Midbrain (tissue), 1 donor: Measurements from ENCODE around the gene LRRN2.
"Not testable (repeated sequence)": the region's sequence is repeated elsewhere in the genome, so short reads cannot be mapped to it uniquely, and the experiment has no call there.

Experiments used
- DNase-seq: peaks from one replicate; lab custom pipeline; 2025; lab: John Stamatoyannopoulos, UW

The LRRN2 gene

DNA sequence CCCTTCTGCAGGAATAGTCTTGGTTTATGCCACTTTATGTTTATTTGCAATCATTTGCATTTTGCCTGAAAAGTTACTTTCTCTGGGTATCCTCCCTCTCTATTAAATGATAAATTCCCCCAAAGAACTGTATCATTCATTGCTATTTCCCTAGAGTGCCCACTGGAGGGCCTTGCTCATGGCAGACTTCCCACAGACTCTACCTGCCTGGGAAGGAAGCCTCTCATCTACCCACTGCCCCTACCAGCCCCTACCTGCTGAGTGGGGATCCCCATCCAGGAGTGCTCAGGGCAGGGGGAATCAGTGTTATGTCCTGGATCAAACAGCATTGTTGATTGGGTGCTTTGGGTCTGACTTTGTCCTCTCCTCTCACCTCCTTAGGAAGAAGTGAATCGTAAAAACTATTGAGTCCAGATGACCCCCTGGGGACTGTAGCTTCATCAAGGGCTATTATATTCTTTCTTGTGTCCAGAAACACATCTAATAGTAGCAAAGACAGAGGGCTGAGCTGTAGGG is 6.8 kb upstream of the LRRN2 start:
- DNase-seq, result no peak

GRCh38 chr1:204691328-204691730 is 5.8 kb upstream of the LRRN2 start:
- DNase-seq, result not testable (repeated sequence)

DNA sequence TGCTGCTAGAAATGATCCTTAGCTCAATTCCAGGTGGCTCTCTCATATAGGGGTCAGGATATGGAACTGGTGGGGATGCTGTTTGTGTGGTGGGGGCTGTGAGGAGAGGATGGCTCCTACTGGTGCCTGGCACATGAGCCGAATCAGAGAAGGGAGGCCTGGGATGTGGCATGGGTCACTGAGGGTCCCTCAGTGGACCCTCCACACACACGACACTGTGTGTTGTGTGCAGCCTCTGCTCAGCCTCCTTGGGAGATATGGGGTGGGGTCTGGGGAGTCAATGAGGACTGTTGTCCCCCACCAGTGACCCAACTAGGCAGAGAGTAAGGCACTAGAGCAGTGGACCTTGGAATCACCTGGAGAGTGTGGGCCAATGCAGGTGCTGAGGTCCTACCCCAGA is 3.2 kb upstream of the LRRN2 start:
- DNase-seq, result no peak

DNA sequence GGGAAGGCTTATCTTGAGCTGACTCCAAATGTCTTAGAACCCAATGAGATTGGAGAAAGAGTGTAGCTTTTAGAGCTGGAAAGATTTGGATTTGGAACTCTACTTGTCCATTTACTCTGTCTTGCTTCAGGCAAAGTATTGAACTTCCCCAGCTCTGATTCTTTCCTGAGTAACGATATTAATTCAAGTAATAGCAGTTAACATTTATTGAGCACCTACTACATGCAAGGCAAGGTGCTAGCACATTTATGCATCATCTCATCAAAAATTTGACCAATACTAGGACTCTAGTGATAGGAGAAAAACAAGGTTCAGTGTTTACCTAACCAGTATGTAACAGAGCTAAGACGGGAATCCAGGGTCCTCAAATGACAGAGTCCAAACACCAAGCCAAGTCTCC is 2.5 kb upstream of the LRRN2 start:
- DNase-seq, result no peak

GRCh38 chr1:204684571-204685235 is 835 bp downstream of the LRRN2 start:
- DNase-seq, result no peak

GRCh38 chr1:204684206-204684570 is 1.4 kb downstream of the LRRN2 start:
- no peak for DNase-seq

DNA sequence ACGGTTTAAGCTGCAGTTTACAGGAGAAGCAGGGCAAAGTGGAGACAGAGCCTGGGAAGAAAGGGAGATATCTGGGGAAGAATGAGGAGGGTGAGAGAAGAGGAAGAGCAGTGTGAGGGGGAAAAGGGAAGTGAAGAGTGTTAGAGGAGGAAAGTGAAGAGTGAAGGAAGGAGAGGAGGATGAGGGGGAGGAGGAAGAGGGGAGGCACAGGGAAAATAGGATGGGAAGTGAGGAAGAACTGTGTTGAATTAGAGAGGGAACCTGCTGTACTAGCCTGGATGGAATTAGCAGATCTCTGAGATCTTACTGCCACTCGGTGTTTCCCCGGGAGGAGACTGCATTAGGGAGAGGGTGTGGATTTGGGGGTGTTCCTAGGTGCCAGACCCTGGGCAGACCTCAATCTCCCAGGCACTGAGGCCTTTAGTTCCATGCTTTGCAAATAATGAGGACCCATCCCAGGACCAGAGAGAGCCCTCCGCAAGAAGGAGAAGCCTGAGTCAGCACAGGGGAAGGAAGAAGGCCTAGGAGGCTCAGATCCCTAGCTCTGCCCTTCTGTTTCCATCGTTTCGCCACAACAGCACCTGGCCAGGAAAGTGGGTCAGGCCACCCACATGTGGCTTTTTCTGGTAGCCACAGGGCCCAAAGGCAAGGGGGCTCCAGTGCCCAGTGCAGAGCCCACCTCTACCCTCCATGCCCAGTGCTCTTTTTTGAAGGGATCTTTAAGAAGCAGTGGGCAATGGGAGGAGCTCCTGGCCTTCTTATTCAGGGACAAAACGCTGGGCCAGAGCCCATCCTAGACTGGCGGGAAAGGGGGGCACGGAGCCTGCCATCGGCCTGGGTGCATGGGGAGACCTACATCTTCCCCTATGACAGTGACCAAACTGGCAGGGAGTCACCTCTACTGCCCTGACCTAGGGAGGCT is 2.0 kb downstream of the LRRN2 start:
- DNase-seq, result no peak

GRCh38 chr1:204680461-204680860 is 5.1 kb downstream of the LRRN2 start:
- DNase-seq, result no peak

GRCh38 chr1:204680051-204680450 is 5.5 kb downstream of the LRRN2 start:
- DNase-seq, result no peak

DNA sequence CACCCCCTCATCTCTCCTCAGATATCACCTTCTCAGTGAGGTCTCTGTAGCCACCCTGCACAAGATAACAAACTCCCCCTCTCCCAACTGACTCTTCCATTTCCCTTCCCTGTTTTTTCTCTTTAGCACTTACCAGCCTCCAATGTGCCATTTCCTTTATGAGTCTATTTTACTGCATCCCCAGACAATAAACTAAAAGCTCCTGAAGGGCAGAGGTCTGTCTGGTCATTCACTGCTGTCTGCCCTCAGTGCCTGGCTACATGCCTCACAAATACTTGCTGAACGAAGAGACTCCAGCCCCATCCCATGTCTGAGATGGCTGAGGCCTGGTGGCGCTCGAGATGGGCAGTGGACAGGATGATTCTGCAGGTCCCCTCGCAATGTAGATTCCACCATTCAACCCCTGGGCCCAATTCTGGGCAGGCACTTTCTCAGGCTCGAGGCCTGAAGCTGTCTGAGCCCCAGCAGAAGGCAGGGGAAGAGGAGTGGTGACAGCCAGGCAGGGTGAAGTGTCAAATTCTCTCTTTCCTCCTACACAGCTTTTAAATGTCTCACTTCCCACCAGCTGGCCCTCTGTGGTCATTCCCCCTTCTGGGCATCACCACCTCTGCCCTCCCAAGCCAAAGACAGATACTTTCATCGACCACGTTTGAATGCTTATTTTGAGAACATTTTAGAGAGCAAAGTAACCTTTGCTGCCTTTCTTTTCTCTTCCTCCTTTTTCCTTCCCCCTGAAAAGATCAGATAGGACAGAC is 6.6 kb downstream of the LRRN2 start:
- no peak for DNase-seq

- DNase-seq, result no peak
Measured at GRCh38 chr1:204677864-204678263, 7.7 kb downstream of the LRRN2 start.

DNA sequence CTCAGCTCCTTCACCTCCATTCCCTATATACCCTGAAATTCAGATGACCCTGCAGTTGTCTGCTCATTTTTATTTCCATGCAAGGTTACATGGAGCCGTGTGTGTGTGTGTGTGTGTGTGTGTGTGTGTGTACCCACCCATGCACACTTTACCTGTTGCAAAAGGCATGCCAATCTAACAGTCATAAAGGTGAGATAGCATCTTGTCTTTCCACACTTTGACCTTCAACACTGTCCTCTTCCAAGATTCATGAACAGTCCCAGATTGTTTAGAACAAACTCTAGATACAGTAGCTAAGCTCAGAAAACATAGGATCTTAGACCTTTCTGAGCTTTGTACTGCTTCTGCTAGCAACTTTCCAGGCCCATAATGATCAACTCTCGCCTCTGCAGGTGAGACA is 9.5 kb downstream of the LRRN2 start:
- DNase-seq, result no peak

DNA sequence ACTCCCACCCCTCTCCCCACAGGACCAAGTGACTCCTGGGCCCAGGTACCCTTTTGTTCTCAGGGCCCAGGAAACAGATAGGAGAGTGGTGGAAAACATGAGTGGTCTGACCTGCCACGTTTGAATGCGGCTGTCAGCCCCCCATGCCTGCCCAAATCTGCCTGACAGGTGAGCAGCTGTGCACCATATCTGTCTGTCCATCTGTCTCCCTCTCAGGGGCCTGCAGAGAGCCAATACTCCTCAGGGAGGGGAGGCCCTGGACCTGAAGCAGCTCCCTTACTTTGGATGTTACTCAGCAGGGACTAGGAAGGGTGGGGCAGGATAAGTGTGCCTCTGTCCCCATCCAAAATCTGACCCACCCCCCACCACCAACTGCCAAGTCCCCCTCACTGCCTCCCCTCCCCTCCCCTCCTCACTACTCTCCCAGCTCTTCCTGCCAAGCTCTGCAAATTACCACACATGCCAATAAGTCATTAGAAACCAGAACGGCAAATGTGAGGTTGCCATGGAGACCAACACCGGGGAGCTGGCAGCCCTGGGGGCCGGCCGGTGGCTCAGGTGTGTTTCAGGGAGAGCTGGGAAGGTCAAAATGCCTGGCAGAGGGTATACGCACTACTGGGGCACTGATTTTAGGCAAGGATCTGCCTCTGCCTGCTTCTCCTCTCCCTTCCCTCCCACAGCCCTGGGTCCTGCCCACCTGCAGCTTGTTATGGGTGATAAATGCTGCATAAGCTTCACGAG is 11.5 kb downstream of the LRRN2 start:
- no peak for DNase-seq

DNA sequence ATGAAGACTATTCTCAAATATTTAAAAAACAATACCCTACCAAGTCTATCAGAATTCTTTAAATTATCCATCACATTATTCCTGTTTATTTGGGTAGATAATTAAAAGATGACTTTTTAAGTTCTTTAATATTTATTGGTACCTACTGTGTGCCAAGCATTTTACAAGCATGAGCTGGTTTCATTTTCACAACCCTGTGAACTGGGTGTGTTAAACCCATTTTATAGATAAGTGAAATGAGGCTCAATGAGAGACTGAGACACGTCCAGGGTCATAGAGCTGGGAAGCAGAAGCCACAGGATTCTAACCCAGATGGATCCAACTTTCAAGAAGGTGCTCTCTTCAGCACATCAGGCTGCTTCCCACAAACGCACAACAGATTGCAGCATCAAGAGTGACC is 12.3 kb downstream of the LRRN2 start:
- DNase-seq, result no peak

GRCh38 chr1:204672482-204673121 is 12.9 kb downstream of the LRRN2 start:
- DNase-seq, result no peak

- no peak for DNase-seq
Measured at GRCh38 chr1:204672069-204672468, 13.5 kb downstream of the LRRN2 start.

- no peak for DNase-seq
Measured at GRCh38 chr1:204670152-204670927, 15.2 kb downstream of the LRRN2 start.

- no peak for DNase-seq
Measured at GRCh38 chr1:204669579-204669978, 16.0 kb downstream of the LRRN2 start.

- DNase-seq, result no peak
Measured at GRCh38 chr1:204664384-204664651, 21.2 kb downstream of the LRRN2 start.

GRCh38 chr1:204663644-204664383 is 21.7 kb downstream of the LRRN2 start:
- no peak for DNase-seq
